ENCODE measurements around the gene MRPS12. TPM values are rescaled to one million over a fixed set of nuclear protein-coding genes. Genes with fewer than 3 reads are reported as not detected.
A peak's percentile ranks its signal among the peaks of the same experiment; 100 is the strongest.

The MRPS12 gene
- total RNA-seq, 1 experiment from 2014 or later: 88.0 TPM

DNA sequence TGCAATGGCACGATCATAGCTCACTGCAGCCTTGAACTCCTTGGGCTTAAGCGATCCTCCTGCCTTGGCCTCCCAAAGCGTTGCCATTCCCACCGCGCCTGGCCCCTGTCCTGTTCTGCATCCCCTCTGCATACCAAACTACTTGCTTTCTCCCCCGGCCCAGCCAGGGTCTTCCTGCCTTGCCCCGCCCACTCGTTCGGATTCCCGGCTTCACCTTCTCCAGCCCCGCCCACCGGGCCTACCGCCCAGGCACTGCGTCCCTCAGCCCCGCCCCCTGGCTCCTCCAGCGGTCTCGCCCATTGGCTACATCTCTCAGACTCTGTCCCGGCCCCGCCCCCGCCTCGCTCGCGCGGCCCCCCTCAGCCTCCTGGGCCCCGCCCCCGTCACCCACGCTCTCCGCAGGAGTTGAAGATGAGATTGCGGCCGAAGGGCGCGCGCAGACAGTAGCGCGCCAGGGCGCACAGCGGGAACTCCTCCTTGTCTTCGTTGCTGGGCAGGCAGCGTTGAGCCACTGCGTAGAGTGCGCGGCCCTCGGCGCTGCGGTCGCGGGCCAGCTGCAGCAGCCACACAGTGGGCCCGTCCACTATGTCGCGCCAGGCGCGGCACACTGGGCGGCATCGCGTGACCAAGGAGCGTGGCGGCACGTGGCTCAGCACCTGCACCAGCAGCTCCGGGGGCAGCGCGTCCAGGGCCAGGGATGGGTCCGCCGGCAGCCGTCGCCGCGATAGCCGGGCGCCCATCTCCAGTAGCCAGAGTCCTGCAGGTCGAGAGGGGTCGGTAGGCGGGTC is 19.0 kb downstream of the MRPS12 start (continued):
- TF ChIP-seq TCF7 (CRISPR knock-in tag; IDR thresholded peaks at IDR 0.05; ENCODE audit: low read depth) (peak; percentile 74; the same call in 1 of the 2 replicates), ZNF423 (CRISPR knock-in tag; IDR thresholded peaks at IDR 0.05) (peak; percentile 94), RELA (CRISPR knock-in tag; IDR thresholded peaks at IDR 0.05; ENCODE audit: borderline replicate concordance) (peak; percentile 87; the same call in 1 of the 2 replicates), FOXK1 (CRISPR knock-in tag; IDR thresholded peaks at IDR 0.05) (peak; percentile 42), NR2C2 (CRISPR knock-in tag; IDR thresholded peaks at IDR 0.05) (no peak), ZNF416 (CRISPR knock-in tag; IDR thresholded peaks at IDR 0.05) (peak; percentile 76; the same call in 1 of the 2 replicates), NFE2L1 (CRISPR knock-in tag; IDR thresholded peaks at IDR 0.05) (peak; percentile 69), ETV6 (CRISPR knock-in tag; IDR thresholded peaks at IDR 0.05) (0 out of 2 replicates have a peak, but pooled peaks have one; percentile 63), ZNF138 (CRISPR knock-in tag; conservative IDR thresholded peaks at IDR 0.05) (0 out of 2 replicates have a peak, but pooled peaks have one; percentile 15)
- TF ChIP-seq, protein P1, sequence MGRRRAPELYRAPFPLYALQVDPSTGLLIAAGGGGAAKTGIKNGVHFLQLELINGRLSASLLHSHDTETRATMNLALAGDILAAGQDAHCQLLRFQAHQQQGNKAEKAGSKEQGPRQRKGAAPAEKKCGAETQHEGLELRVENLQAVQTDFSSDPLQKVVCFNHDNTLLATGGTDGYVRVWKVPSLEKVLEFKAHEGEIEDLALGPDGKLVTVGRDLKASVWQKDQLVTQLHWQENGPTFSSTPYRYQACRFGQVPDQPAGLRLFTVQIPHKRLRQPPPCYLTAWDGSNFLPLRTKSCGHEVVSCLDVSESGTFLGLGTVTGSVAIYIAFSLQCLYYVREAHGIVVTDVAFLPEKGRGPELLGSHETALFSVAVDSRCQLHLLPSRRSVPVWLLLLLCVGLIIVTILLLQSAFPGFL (CRISPR knock-in tag; IDR thresholded peaks at IDR 0.05; ENCODE audit: borderline replicate concordance): no peak
- TF ChIP-seq, protein P2, sequence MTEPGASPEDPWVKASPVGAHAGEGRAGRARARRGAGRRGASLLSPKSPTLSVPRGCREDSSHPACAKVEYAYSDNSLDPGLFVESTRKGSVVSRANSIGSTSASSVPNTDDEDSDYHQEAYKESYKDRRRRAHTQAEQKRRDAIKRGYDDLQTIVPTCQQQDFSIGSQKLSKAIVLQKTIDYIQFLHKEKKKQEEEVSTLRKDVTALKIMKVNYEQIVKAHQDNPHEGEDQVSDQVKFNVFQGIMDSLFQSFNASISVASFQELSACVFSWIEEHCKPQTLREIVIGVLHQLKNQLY (CRISPR knock-in tag; IDR thresholded peaks at IDR 0.05): no peak
- TF ChIP-seq, protein P3, sequence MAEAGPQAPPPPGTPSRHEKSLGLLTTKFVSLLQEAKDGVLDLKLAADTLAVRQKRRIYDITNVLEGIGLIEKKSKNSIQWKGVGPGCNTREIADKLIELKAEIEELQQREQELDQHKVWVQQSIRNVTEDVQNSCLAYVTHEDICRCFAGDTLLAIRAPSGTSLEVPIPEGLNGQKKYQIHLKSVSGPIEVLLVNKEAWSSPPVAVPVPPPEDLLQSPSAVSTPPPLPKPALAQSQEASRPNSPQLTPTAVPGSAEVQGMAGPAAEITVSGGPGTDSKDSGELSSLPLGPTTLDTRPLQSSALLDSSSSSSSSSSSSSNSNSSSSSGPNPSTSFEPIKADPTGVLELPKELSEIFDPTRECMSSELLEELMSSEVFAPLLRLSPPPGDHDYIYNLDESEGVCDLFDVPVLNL (CRISPR knock-in tag; IDR thresholded peaks at IDR 0.05; ENCODE audit: borderline replicate concordance, low read depth): peak; percentile 62
- TF ChIP-seq, protein P4, sequence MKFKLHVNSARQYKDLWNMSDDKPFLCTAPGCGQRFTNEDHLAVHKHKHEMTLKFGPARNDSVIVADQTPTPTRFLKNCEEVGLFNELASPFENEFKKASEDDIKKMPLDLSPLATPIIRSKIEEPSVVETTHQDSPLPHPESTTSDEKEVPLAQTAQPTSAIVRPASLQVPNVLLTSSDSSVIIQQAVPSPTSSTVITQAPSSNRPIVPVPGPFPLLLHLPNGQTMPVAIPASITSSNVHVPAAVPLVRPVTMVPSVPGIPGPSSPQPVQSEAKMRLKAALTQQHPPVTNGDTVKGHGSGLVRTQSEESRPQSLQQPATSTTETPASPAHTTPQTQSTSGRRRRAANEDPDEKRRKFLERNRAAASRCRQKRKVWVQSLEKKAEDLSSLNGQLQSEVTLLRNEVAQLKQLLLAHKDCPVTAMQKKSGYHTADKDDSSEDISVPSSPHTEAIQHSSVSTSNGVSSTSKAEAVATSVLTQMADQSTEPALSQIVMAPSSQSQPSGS (CRISPR knock-in tag; IDR thresholded peaks at IDR 0.05; ENCODE audit: borderline replicate concordance, low read depth): no peak

DNA sequence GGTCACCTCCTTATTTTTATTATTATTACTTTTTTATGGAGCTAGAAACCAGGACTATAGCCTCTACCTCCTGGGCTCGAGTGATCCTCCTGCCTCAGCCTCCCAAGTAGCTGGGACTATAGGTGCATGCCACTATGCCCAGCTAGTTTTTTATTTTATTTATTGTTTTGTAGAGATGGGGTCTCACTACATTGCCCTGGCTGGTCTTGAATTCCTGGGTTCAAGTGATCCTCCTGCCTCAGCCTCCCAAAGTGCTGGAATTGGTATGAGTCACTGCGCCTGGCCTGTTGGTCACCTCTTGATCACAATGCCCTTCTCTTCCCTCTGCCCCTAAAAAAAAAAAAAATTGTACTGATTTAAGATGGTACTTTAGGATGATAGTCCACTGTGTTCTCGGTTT is 20.4 kb downstream of the MRPS12 start:
- ChIA-PET POLR2A (no interaction called here), CTCF (interaction anchor here (0.9 to 2.5 kb wide), 3 partner anchors 11 to 21 kb away, joined by 3 to 11 read pairs (median 4); partner anchors contain the start of genes MRPS12 and SARS2)
- H3K27ac Mint-ChIP-seq: no peak overlapping the region
- H3K9me3 Mint-ChIP-seq: no peaks in the 10 kb centered on the region
- H3K4me1 Mint-ChIP-seq: peaks cover 11% of the 10 kb centered on the region
- no peaks in the 10 kb centered on the region for H3K36me3 Mint-ChIP-seq
- ATAC-seq (no peak), DNase-seq (ENCODE audit: low spot score) (no peak)
- H3K4me3 Mint-ChIP-seq: no peak overlapping the region
- TF ChIP-seq, protein P5, sequence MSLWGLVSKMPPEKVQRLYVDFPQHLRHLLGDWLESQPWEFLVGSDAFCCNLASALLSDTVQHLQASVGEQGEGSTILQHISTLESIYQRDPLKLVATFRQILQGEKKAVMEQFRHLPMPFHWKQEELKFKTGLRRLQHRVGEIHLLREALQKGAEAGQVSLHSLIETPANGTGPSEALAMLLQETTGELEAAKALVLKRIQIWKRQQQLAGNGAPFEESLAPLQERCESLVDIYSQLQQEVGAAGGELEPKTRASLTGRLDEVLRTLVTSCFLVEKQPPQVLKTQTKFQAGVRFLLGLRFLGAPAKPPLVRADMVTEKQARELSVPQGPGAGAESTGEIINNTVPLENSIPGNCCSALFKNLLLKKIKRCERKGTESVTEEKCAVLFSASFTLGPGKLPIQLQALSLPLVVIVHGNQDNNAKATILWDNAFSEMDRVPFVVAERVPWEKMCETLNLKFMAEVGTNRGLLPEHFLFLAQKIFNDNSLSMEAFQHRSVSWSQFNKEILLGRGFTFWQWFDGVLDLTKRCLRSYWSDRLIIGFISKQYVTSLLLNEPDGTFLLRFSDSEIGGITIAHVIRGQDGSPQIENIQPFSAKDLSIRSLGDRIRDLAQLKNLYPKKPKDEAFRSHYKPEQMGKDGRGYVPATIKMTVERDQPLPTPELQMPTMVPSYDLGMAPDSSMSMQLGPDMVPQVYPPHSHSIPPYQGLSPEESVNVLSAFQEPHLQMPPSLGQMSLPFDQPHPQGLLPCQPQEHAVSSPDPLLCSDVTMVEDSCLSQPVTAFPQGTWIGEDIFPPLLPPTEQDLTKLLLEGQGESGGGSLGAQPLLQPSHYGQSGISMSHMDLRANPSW (CRISPR knock-in tag; conservative IDR thresholded peaks at IDR 0.05; ENCODE audit: low read depth): no peak
- TF ChIP-seq ZNF121 (CRISPR knock-in tag; IDR thresholded peaks at IDR 0.05): 0 out of 2 replicates have a peak, but pooled peaks have one; percentile 21
- H3K27me3 Mint-ChIP-seq (ENCODE audit: low read depth): peaks cover 6% of the 10 kb centered on the region

Data from WTC11 (cell line).